H9 (cell line): ENCODE data around the gene ARMH1. TPM values are rescaled to one million over a fixed set of nuclear protein-coding genes. Genes with fewer than 3 reads are reported as not detected.

ENCODE experiments used
- DNase-seq: peaks from one replicate; pipeline ENCODE4 v3.0.0-alpha.2; 2017
- H2AFZ ChIP-seq: one replicate; pipeline ENCODE4 v1.6.1; 2013; ENCODE audit warnings: mild to moderate bottlenecking, low read length, control low read depth, moderate library complexity
- H2AK5ac ChIP-seq: 2 replicates; pipeline ENCODE4 v1.6.1; 2013; ENCODE audit warnings: low read length, control low read depth, mixed read lengths; ENCODE audit not compliant: insufficient read length
- H2BK120ac ChIP-seq: one replicate; pipeline ENCODE4 v1.6.1; 2013; ENCODE audit warnings: low read depth, mild to moderate bottlenecking, low read length, control low read depth, inconsistent platforms; ENCODE audit not compliant: poor library complexity, severe bottlenecking
- H2BK12ac ChIP-seq: 2 replicates; pipeline ENCODE4 v1.6.1; 2013; ENCODE audit warnings: low read length, control low read depth, mixed read lengths, low read depth; ENCODE audit not compliant: insufficient read length
- H2BK15ac ChIP-seq: 2 replicates; pipeline ENCODE4 v1.6.1; 2013; ENCODE audit warnings: low read depth, low read length, control low read depth
- H2BK20ac ChIP-seq: one replicate; pipeline ENCODE4 v1.6.1; 2013; ENCODE audit warnings: low read depth, mild to moderate bottlenecking, low read length, control low read depth, inconsistent platforms; ENCODE audit not compliant: poor library complexity, severe bottlenecking
- H2BK5ac ChIP-seq: 2 replicates; pipeline ENCODE4 v1.6.1; 2013; ENCODE audit warnings: low read length, control low read depth, mixed read lengths; ENCODE audit not compliant: insufficient read length
- H3K14ac ChIP-seq: 2 replicates; pipeline ENCODE4 v1.6.1; 2013; ENCODE audit warnings: low read length, control low read depth; ENCODE audit not compliant: insufficient read depth
- H3K18ac ChIP-seq: 2 replicates; pipeline ENCODE4 v1.6.1; 2013; ENCODE audit warnings: low read depth, mild to moderate bottlenecking, mixed read lengths, low read length, control low read depth; ENCODE audit not compliant: insufficient read length
- H3K23ac ChIP-seq: 2 replicates; pipeline ENCODE4 v1.6.1; 2013; ENCODE audit warnings: low read length, control low read depth, mixed read lengths, low read depth; ENCODE audit not compliant: insufficient read length
- H3K23me2 ChIP-seq: 2 replicates; pipeline ENCODE4 v1.6.1; 2013; ENCODE audit warnings: low read depth, mild to moderate bottlenecking, mixed read lengths, low read length, control low read depth; ENCODE audit not compliant: insufficient read length, poor library complexity, severe bottlenecking
- H3K27ac ChIP-seq: 2 replicates; pipeline ENCODE4 v1.5.1; 2013; ENCODE audit warnings: low read length, control low read depth, mixed read lengths, low read depth; ENCODE audit not compliant: insufficient read length
- H3K27me3 ChIP-seq: 2 replicates; pipeline ENCODE4 v1.6.1; 2013; ENCODE audit warnings: low read length, control low read depth, inconsistent platforms; ENCODE audit not compliant: insufficient read depth
- H3K4ac ChIP-seq: 2 replicates; pipeline ENCODE4 v1.6.1; 2013; ENCODE audit warnings: low read depth, mild to moderate bottlenecking, control low read depth, inconsistent platforms, low read length, moderate library complexity
- H3K4me1 ChIP-seq: 2 replicates; pipeline ENCODE4 v1.6.1; 2013; ENCODE audit warnings: low read length, control low read depth, inconsistent platforms; ENCODE audit not compliant: insufficient read depth
- H3K4me2 ChIP-seq: 2 replicates; pipeline ENCODE4 v1.6.1; 2013; ENCODE audit warnings: low read length, control low read depth, mixed read lengths; ENCODE audit not compliant: insufficient read length, insufficient read depth
- H3K56ac ChIP-seq: 2 replicates; pipeline ENCODE4 v1.6.1; 2013; ENCODE audit warnings: low read depth, mild to moderate bottlenecking, mixed read lengths, low read length, control low read depth; ENCODE audit not compliant: insufficient read length
- H3K79me1 ChIP-seq: 2 replicates; pipeline ENCODE4 v1.6.1; 2013; ENCODE audit warnings: low read depth, mild to moderate bottlenecking, moderate library complexity, low read length, control low read depth, inconsistent platforms; ENCODE audit not compliant: insufficient read depth, poor library complexity, severe bottlenecking
- H3K79me2 ChIP-seq: 2 replicates; pipeline ENCODE4 v1.6.1; 2013; ENCODE audit warnings: low read length, control low read depth, inconsistent platforms; ENCODE audit not compliant: insufficient read depth
- H3K9ac ChIP-seq: 2 replicates; pipeline ENCODE4 v1.6.1; 2013; ENCODE audit warnings: low read length, control low read depth, mixed read lengths; ENCODE audit not compliant: insufficient read length; ENCODE audit errors: extremely low read depth
- H3K9me3 ChIP-seq: one replicate; pipeline ENCODE4 v1.6.1; 2013; ENCODE audit warnings: low read depth, low read length, inconsistent platforms; ENCODE audit not compliant: control insufficient read depth
- H3T11ph ChIP-seq: one replicate; pipeline ENCODE4 v1.6.1; 2013; ENCODE audit warnings: mild to moderate bottlenecking, low read length, control low read depth, inconsistent platforms
- H4K20me1 ChIP-seq: one replicate; pipeline ENCODE4 v1.6.1; 2013; ENCODE audit not compliant: control insufficient read depth, insufficient read length, insufficient read depth
- H4K5ac ChIP-seq: 2 replicates; pipeline ENCODE4 v1.6.1; 2013; ENCODE audit warnings: low read depth, mild to moderate bottlenecking, mixed read lengths, low read length, control low read depth; ENCODE audit not compliant: insufficient read length
- H4K8ac ChIP-seq: replicated peaks from 2 replicates; pipeline ENCODE4 v1.6.1; 2013; ENCODE audit warnings: low read length, control low read depth, mixed read lengths, low read depth; ENCODE audit not compliant: insufficient read length
- H4K91ac ChIP-seq: 2 replicates; pipeline ENCODE4 v1.6.1; 2013; ENCODE audit warnings: low read depth, mild to moderate bottlenecking, moderate library complexity, mixed read lengths, low read length, control low read depth; ENCODE audit not compliant: insufficient read length
- H3K27ac Mint-ChIP-seq, 3 experiments: 2 replicates in 2 of 3; 3 replicates in 1 of 3; pipeline ENCODE4 v1.8.0; 2020 to 2021; ENCODE audit warnings: mixed read lengths in 3 of 3, mild to moderate bottlenecking in 1 of 3, moderate library complexity in 1 of 3
- H3K27me3 Mint-ChIP-seq: 2 replicates; pipeline ENCODE4 v1.8.0; 2021; ENCODE audit warnings: low read depth, mild to moderate bottlenecking, moderate library complexity, mixed read lengths
- H3K36me3 Mint-ChIP-seq, 3 experiments: 2 replicates in 2 of 3; 3 replicates in 1 of 3; pipeline ENCODE4 v1.8.0; 2020 to 2021; ENCODE audit warnings: low read depth in 3 of 3, mixed read lengths in 3 of 3; ENCODE audit not compliant: insufficient read depth in 1 of 3
- H3K4me1 Mint-ChIP-seq, 2 experiments: 2 replicates each; pipeline ENCODE4 v1.8.0; 2020; ENCODE audit warnings: mixed read lengths in 2 of 2
- H3K4me3 Mint-ChIP-seq, 2 experiments: 2 replicates in 1 of 2; 3 replicates in 1 of 2; pipeline ENCODE4 v1.8.0; 2020 to 2021; ENCODE audit warnings: mild to moderate bottlenecking in 2 of 2, mixed read lengths in 2 of 2, moderate library complexity in 1 of 2
- H3K9me3 Mint-ChIP-seq, 2 experiments: 2 replicates in 1 of 2; 3 replicates in 1 of 2; pipeline ENCODE4 v1.8.0; 2020; ENCODE audit warnings: mild to moderate bottlenecking in 2 of 2, mixed read lengths in 2 of 2, moderate library complexity in 1 of 2
- CTCF ChIP-seq: fragments of 200-600 bp; sonication (generic); conservative IDR thresholded peaks from 3 replicates; pipeline ENCODE4 v1.8.0; 2021; ENCODE audit warnings: antibody characterized with exemption, mild to moderate bottlenecking
- WGBS: extraction: QIAGEN DNeasy Blood & Tissue Kit; methylation state at CpG from one replicate; pipeline ENCODE4 v1.1.7; 2013; ENCODE audit warnings: missing lambda C conversion rate, low lambda C conversion rate, mixed read lengths; ENCODE audit not compliant: insufficient read length; ENCODE audit errors: extremely low coverage; 5-methylcytosine and 5-hydroxymethylcytosine counted together
- total RNA-seq: library from RNA; stranded (reverse); gene quantifications from 2 replicates; pipeline ENCODE4 v1.2.1, GENCODE V29; 2021

Gene ARMH1
- total RNA-seq, 1 experiment from 2014 or later: 1.0 TPM

GRCh38 chr1:44641126-44642102 is 33.1 kb upstream of the ARMH1 start:
- no peak for TF ChIP-seq CTCF
- Histone ChIP-seq H2BK15ac (no peak overlapping the region), H2BK20ac (no peak overlapping the region), H3K4ac (no peak overlapping the region), H3K27ac (no peak overlapping the region), H4K20me1 (no peaks in the 10 kb centered on the region), H2BK5ac (no peak overlapping the region), H3K9ac (no peak overlapping the region), H3K23ac (no peak overlapping the region), H3K4me1 (no peaks in the 10 kb centered on the region), H3K23me2 (no peaks in the 10 kb centered on the region), H2AK5ac (no peak overlapping the region), H3K79me2 (no peaks in the 10 kb centered on the region), H2BK120ac (no peak overlapping the region), H3T11ph (no peak overlapping the region), H3K56ac (no peak overlapping the region), H2BK12ac (no peak overlapping the region), H3K79me1 (no peaks in the 10 kb centered on the region), H4K91ac (no peak overlapping the region), H3K18ac (no peak overlapping the region), H3K14ac (no peak overlapping the region; the same call in 1 of the 2 replicates), H4K5ac (no peak overlapping the region), H3K4me2 (no peak overlapping the region), H2AFZ (no peak overlapping the region), H3K9me3 (no peaks in the 10 kb centered on the region), H4K8ac (no peak overlapping the region), H3K27me3 (no peaks in the 10 kb centered on the region)
- no peaks in the 10 kb centered on the region for H3K9me3 Mint-ChIP-seq
- H3K4me3 Mint-ChIP-seq: no peak overlapping the region
- no peak for DNase-seq
- no peaks in the 10 kb centered on the region for H3K4me1 Mint-ChIP-seq
- WGBS: no CpG with 5 or more reads among the region's 12 CpGs
- no peaks in the 10 kb centered on the region for H3K27me3 Mint-ChIP-seq
- peaks cover 24 to 88% (median 72%) of the 10 kb centered on the region in 3 experiments for H3K36me3 Mint-ChIP-seq
- H3K27ac Mint-ChIP-seq: peak overlapping the region in 1 of 3 experiments; percentile 60; a peak in 1 of 7 replicates
